Duodenal mucosa (tissue), 2 donors: ENCODE data around the gene ZNF282.
A peak's percentile ranks its signal among the peaks of the same experiment; 100 is the strongest.

Experiments
- H3K27ac ChIP-seq: one replicate; pipeline ENCODE4 v1.7.0; 2013; ENCODE audit warnings: low read depth, low read length
- H3K27me3 ChIP-seq, 2 donors: one replicate each; pipeline ENCODE4 v1.7.0; 2013; ENCODE audit warnings: low read length in 2 of 2, control low read depth in 1 of 2; ENCODE audit not compliant: insufficient read depth in 2 of 2, control insufficient read depth in 1 of 2
- H3K36me3 ChIP-seq, 2 donors: one replicate each; pipeline ENCODE4 v1.7.0; 2013; ENCODE audit warnings: low read length in 2 of 2, control low read depth in 1 of 2; ENCODE audit not compliant: insufficient read depth in 2 of 2, control insufficient read depth in 1 of 2
- H3K4me1 ChIP-seq, 2 donors: one replicate each; pipeline ENCODE4 v1.7.0; 2013; ENCODE audit warnings: low read length in 2 of 2, control low read depth in 1 of 2; ENCODE audit not compliant: insufficient read depth in 2 of 2, control insufficient read depth in 1 of 2
- H3K4me3 ChIP-seq, 2 donors: one replicate each; pipeline ENCODE4 v1.7.0; 2013; ENCODE audit warnings: low read length in 2 of 2, low read depth in 1 of 2
- H3K9ac ChIP-seq, 2 donors: one replicate each; pipeline ENCODE4 v1.7.0; 2013; ENCODE audit warnings: low read length in 2 of 2, low read depth in 1 of 2
- H3K9me3 ChIP-seq, 2 donors: one replicate each; pipeline ENCODE4 v1.7.0; 2013; ENCODE audit warnings: low read length in 2 of 2, control low read depth in 1 of 2; ENCODE audit not compliant: control insufficient read depth in 1 of 2

ZNF282 gene

DNA sequence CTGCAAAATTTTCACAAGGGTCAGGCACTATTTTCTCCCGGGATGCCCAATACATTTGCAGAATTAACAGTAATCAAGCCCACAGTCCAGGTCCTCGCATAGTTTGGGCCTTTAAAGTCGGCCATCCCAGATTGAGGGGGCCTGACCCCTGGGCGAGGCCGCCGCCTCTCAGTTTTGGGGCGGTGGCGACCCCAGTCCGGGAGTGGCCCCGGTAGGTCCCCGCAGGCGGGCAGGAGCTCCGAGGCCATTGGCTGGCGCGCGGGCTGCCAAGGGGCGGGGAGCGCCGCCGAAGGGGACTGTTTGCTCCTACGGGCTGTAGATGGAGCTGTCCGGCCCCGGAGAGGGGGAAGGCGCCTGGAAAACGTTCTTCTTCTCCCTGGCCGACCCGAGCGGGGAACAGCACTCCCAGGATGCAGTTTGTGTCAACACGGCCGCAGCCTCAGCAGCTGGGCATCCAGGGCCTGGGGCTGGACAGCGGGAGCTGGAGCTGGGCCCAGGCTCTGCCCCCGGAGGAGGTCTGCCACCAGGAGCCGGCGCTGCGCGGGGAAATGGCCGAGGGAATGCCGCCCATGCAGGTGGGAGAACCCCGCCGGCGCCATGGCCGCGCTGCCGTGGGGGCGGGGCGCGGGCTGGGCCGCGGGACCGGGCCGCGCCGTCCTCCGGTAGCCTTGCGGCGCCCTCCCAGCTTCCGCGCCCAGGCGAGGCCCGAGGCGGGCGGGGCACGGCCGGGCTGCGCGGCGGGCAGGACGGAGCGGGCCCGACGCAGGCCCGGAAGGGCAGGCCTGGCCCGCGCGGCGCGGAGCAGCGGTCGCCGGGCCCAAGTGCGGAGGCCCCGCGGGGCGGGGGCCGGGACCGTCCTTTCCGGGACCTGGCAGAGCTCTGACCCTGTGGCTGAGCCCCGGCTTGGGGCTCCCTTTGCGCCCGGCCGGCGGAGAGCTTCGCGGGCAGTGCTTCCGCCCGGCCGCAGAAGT, at the start of gene ZNF282:
TSS of gene ZNF282 (plus strand) at position 367 of the 971 bp plus-strand sequence. CDS start at position 411, 44 bp downstream.
- H3K36me3 ChIP-seq = peaks cover 20 to 24% of the 10 kb centered on the region in 2 donors
- H3K27ac ChIP-seq = peak within 1 kb of the TSS; percentile 89
- no peaks in the 10 kb centered on the region for H3K9me3 ChIP-seq
- no peaks in the 10 kb centered on the region for H3K27me3 ChIP-seq
- peak within 1 kb of the TSS; percentile 87 to 95 for H3K4me3 ChIP-seq
- peak within 1 kb of the TSS; percentile 91 to 96 for H3K9ac ChIP-seq
- H3K4me1 ChIP-seq = peaks cover 21 to 23% of the 10 kb centered on the region in 2 donors

DNA sequence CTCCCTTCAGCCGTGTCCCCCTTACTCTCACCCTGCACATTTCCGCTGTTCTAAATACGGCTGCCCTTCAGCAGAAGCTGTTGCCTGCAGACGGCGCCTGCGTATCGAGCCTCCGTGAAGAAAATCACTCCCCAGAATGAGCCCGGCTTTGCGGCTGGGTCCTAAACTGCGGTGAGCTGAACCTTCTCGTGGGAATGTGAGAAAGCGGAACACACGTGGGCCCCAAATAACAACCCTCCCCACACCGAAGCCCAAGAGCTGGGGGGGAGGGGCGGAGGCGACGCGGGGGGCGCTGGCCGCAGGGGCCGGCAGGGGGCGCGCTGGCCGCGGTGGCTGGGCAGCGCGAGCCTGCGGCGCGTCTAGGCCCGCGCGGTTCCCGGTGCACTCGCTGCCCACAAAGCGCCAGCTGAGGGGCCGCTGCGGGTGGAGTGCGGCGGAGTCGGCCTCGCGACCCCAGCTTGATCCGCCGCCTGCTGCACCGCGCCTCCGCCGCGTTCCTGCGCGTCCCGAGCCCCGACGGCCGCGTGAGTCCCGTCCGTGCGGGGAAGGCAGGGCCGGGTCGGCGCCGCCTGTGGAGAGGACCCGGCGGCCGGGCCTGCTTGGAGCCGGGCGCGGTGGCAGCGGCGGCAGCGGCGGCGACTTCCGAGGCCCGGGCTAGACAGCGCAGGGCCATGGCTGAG, 48.1 kb upstream of the ZNF282 start, which contains the start of gene ZNF398:
TSS of gene ZNF398 (plus strand) at position 382 of the 680 bp plus-strand sequence. CDS start at position 672, 290 bp downstream.
- peak within 1 kb of the TSS; percentile 93 to 95 for H3K4me3 ChIP-seq
- H3K27me3 ChIP-seq = no peaks in the 10 kb centered on the region

DNA sequence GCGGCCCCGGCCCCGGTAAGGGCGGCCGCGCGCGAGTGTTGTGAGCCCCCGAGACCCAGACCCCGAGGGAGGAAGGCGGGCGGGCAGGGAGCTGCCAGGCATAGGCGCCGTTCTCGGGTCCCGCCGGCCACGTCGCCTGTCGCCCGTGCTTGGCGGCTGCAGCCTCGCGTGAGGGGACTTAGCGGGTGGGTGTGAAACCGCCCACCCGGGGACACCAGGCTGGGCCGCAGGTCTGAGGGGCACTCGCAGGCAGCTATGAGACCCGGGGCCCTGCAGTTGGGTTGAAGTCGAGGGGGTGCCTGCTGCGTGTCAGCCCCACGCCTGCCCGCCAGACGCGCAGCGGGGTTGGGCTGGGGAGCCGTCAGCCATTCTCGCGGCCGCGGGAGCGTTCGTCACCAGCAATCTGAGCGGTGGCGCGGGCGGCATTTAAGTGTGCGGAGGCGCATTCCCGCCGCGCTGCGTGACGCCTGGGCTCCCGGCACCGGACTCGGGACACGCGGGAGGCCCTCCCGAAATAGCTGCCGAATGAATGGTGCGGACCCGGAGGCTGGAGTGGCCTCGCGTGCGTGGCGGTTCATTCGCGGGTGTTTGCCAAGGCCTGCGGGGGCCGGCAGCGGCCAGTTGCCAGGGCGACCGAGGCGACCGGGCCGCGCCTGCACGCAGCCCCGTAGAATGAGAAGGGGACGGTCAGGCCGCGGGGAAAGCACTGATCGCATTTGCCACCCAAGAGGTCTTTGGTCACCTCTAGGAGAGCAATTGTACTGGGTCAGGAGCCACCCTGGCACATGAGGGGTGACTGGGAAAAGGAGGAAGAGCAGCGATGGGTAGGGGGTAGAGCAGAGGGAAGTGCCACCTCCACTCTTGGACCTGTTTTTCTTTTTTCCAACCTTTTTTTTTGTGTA, 47.3 kb upstream of the ZNF282 start:
- H3K9ac ChIP-seq = peak overlapping the region; percentile 62 to 84

More for the DNA sequence above, 48.1 kb upstream of the ZNF282 start, which contains the start of gene ZNF398:
- Histone ChIP-seq H3K27ac (peak within 1 kb of the TSS; percentile 84), H3K36me3 (peaks cover 0 to 3% of the 10 kb centered on the region in 2 donors), H3K4me1 (peaks cover 8 to 16% of the 10 kb centered on the region in 2 donors), H3K9me3 (no peaks in the 10 kb centered on the region), H3K9ac (peak within 1 kb of the TSS; percentile 92 to 95)

GRCh38 chr7:149150981-149151380, 44.4 kb upstream of the ZNF282 start:
- Histone ChIP-seq H3K9ac (no peak overlapping the region), H3K4me3 (no peak overlapping the region), H3K36me3 (peaks cover 0 to 18% of the 10 kb centered on the region in 2 donors), H3K27ac (no peak overlapping the region), H3K4me1 (peaks cover 0 to 7% of the 10 kb centered on the region in 2 donors), H3K9me3 (no peaks in the 10 kb centered on the region), H3K27me3 (no peaks in the 10 kb centered on the region)

More for the DNA sequence above, 47.3 kb upstream of the ZNF282 start:
- Histone ChIP-seq H3K27me3 (no peaks in the 10 kb centered on the region), H3K4me3 (peak overlapping the region; percentile 93 to 95), H3K9me3 (no peaks in the 10 kb centered on the region), H3K4me1 (peaks cover 8 to 16% of the 10 kb centered on the region in 2 donors), H3K36me3 (peaks cover 0 to 3% of the 10 kb centered on the region in 2 donors), H3K27ac (peak overlapping the region; percentile 84)

DNA sequence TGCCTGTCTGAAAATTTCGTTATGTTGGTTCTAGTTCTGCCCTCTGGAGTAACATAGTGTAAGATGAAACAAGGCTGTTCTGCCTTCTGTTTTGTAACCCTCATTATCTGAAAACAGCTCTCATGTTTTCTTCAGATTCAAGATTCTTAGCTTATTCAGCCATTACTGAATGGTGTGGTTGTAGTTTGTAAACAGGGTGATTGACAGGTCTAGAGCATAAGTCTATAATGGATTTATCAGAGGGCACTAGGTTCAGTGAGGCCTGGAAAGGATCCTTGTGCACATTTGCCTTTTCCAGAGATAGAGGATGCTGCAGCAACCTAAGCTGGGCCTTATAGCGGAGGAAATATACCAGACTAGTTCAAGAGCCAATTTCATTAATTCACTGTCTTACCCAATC, 42.0 kb upstream of the ZNF282 start:
- no peaks in the 10 kb centered on the region for H3K9me3 ChIP-seq
- no peak overlapping the region for H3K4me3 ChIP-seq
- H3K9ac ChIP-seq = no peak overlapping the region
- H3K4me1 ChIP-seq = peaks cover 0 to 5% of the 10 kb centered on the region in 2 donors
- no peak overlapping the region for H3K27ac ChIP-seq
- H3K36me3 ChIP-seq = peaks cover 0 to 24% of the 10 kb centered on the region in 2 donors
- H3K27me3 ChIP-seq = no peaks in the 10 kb centered on the region

GRCh38 chr7:149154056-149154455, 41.3 kb upstream of the ZNF282 start:
- Histone ChIP-seq H3K9me3 (no peaks in the 10 kb centered on the region), H3K4me3 (no peak overlapping the region), H3K27ac (no peak overlapping the region), H3K36me3 (peaks cover 0 to 24% of the 10 kb centered on the region in 2 donors), H3K4me1 (no peaks in the 10 kb centered on the region), H3K27me3 (no peaks in the 10 kb centered on the region), H3K9ac (no peak overlapping the region)

GRCh38 chr7:149156898-149157297, 38.4 kb upstream of the ZNF282 start:
- peaks cover 0 to 28% of the 10 kb centered on the region in 2 donors for H3K36me3 ChIP-seq
- H3K9me3 ChIP-seq = no peaks in the 10 kb centered on the region
- no peak overlapping the region for H3K9ac ChIP-seq
- no peak overlapping the region for H3K27ac ChIP-seq
- no peaks in the 10 kb centered on the region for H3K4me1 ChIP-seq
- no peaks in the 10 kb centered on the region for H3K27me3 ChIP-seq
- H3K4me3 ChIP-seq = no peak overlapping the region

GRCh38 chr7:149161241-149161848, 34.0 kb upstream of the ZNF282 start:
- Histone ChIP-seq H3K36me3 (peaks cover 6 to 29% of the 10 kb centered on the region in 2 donors), H3K4me3 (no peak overlapping the region), H3K4me1 (no peaks in the 10 kb centered on the region)

GRCh38 chr7:149166142-149166541, 29.2 kb upstream of the ZNF282 start:
- Histone ChIP-seq H3K27ac (no peak overlapping the region), H3K9me3 (no peaks in the 10 kb centered on the region), H3K4me1 (no peaks in the 10 kb centered on the region), H3K36me3 (peaks cover 16 to 59% of the 10 kb centered on the region in 2 donors), H3K9ac (no peak overlapping the region), H3K4me3 (no peak overlapping the region), H3K27me3 (no peaks in the 10 kb centered on the region)

More at GRCh38 chr7:149161241-149161848, 34.0 kb upstream of the ZNF282 start:
- Histone ChIP-seq H3K27me3 (no peaks in the 10 kb centered on the region), H3K9me3 (no peaks in the 10 kb centered on the region), H3K27ac (no peak overlapping the region), H3K9ac (no peak overlapping the region)
